ENCODE data around the gene MPPED1. TPM values are rescaled to one million over a fixed set of nuclear protein-coding genes. Genes with fewer than 3 reads are reported as not detected.

MPPED1 gene
- total RNA-seq, 1 experiment from 2014 or later = not detected

DNA sequence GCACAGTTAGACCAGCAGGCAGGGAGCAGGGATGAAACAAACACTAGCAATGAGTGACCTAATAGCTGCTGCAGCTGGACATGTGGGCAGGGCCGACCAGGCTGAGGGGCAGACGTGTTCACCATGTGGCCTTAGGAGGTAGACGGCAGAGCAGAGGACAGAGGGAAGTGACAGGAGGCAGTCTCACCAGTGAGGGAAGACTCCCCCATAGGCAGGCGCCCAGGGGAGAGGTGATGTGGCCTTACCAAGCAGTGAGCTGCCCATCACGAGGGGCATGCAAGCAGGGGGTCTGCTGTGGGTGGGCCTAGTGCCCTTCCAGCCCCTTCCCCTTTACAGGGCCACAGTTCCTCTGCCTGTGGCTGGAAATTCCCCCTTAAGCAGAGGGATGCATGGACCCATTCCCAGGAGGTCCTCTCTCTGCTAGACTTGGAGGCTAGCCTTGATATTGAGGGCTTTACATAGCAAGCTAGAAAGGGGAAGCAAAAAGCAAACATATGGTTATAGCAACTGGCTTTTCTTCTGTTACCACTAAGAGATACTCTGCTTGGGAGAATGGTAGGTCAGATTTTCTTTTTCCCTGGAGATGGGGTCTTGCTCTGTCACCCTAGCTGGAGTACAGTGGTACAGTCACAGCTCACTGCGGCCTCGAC is 67.6 kb downstream of the MPPED1 start:
- DNase-seq (ENCODE audit: low read depth) = no peak
- in situ Hi-C loops (cut with HindIII; ENCODE audit: low pct_unique_long_range_greater_than_20kb, low sequenced_read_pairs) = no loop called here

DNA sequence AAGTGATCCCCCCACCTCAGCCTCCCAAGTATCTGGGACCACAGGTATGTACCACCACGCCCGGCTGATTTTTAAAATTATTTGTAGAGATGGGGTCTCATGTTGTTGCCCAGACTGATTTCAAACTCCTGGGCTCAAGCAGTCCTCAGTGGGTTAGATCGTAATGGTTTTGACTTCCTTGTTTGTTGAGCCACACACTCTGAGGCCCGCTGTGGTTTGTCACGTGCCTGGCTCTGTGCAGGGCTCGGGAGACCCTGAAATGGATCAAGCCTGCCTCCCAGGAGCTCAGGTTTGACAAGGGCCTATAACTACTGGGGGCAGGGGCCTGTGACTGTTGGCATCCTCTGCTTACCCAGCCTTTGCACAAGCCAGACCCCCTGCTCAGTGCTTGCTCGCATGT is 68.1 kb downstream of the MPPED1 start:
- in situ Hi-C loops (cut with HindIII; ENCODE audit: low pct_unique_long_range_greater_than_20kb, low sequenced_read_pairs) = no loop called here
- no peak for DNase-seq (ENCODE audit: low read depth)

DNA sequence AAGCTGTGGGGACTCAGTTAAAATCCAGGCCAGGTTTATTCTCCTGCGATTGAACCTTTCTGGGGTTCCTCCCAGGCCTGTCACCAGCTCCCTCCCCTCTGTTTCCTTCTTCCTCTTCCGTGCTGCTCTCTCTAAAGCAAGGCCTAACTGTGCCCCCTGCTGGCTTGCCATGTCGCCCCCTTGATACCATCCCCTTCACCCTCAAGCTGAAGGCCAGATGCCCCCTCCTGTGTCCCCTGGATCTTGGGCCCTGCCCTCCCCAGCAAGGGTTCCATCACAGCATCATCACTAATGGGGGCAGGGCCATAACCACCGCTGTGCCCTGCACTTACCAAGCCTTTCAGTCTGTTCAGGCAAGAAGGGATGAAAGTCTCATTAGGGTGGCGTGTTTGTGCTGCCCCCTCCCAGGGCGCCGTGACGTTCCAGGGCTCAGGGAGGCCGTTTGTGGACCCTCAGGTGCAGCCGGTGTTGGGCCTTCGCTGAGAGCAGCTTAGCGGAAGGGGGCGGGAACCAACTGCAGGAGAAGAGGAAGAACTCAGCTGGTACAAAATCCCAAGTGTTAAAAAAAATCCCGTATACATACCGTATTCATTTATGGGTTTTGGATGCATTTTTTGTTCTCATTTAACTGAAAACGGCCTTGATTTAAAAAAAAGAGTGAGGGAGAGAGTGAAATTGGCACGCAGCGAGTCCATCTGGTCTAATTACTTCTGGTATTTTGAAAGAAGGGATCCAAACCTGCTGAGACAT is 69.9 kb downstream of the MPPED1 start:
- in situ Hi-C loops (cut with HindIII; ENCODE audit: low pct_unique_long_range_greater_than_20kb, low sequenced_read_pairs) = no loop called here
- no peak for DNase-seq (ENCODE audit: low read depth)

DNA sequence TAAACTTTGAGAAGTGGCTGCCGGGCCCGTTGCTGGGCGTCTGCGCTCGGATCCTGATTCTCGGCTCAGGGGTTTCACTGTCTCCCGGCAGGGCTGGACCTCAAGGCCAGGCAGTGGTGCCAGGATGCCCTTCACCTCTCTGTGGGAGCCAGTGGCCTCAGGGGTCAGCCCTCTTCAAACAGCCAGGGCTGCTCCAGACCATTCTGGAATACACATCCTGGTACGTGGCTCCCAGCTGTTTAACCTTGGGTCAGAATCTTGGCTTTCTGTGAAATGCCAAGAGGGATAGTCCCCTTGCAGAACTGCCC is 70.5 kb downstream of the MPPED1 start:
- DNase-seq (ENCODE audit: low read depth) = no peak
- in situ Hi-C loops (cut with HindIII; ENCODE audit: low pct_unique_long_range_greater_than_20kb, low sequenced_read_pairs) = no loop called here

DNA sequence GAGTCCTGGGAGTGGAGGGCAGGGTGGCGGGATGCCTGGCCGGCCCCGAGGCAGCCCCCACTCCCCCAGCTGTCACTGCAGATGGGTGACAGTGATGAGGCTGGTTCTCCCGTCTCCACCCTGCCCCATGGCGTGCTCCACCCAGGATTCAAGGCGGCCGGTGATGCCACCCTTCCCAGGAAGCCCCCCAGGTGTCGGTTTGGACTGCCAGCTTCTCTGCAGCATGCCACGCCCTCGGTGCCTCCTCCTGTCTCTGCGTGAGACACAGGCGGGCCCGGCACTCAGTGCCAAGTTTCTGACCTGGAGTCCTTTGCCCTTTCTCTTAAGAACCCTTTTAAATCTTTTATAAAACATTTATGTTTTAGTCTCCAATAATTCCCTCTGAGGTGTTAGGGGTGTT is 71.5 kb downstream of the MPPED1 start:
- in situ Hi-C loops (cut with HindIII; ENCODE audit: low pct_unique_long_range_greater_than_20kb, low sequenced_read_pairs) = no loop called here
- DNase-seq (ENCODE audit: low read depth) = no peak

GRCh38 chr22:43483669-43484068 is 71.9 kb downstream of the MPPED1 start:
- no peak for DNase-seq (ENCODE audit: low read depth)
- in situ Hi-C loops (cut with HindIII; ENCODE audit: low pct_unique_long_range_greater_than_20kb, low sequenced_read_pairs) = no loop called here

- in situ Hi-C loops (cut with HindIII; ENCODE audit: low pct_unique_long_range_greater_than_20kb, low sequenced_read_pairs) = no loop called here
- DNase-seq (ENCODE audit: low read depth) = no peak
Observed at GRCh38 chr22:43484227-43484626, 72.4 kb downstream of the MPPED1 start.

GRCh38 chr22:43485502-43486089 is 73.8 kb downstream of the MPPED1 start:
- no peak for DNase-seq (ENCODE audit: low read depth)
- in situ Hi-C loops (cut with HindIII; ENCODE audit: low pct_unique_long_range_greater_than_20kb, low sequenced_read_pairs) = no loop called here

DNA sequence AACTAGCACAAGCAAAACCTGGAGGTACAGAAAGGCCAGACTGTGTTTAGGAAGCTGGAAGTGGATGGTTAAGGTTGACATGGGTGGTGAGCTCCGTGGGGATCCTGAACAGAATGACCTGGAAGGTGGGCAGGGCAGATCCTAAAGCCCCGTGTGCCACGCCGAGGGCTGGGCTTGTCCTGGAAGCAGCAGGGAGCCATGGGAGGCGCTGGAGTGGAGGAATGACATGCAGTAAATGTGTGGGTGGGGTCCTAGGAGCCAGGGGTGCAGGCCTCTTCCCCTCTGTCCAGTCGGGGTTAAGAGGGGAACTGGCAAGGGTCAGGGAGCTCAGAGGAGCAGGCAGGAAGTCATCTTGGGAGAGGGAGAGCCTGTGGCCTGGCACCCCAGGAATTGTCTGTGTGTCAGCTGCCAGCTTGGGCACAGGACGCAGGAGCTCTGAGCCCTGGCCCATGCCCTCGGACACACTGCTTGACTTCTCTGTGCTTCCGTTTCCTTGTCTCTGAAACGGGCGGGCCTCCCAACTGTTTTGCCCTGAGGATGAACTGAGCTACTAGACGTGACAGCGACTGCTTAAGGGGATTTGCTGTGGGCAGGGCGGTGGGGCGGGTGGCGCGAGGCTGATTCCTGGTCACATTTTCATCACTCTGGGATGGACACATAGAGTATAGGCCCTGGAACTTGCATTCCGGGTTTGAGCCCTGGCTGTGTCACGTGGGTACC is 75.7 kb downstream of the MPPED1 start:
- in situ Hi-C loops (cut with HindIII; ENCODE audit: low pct_unique_long_range_greater_than_20kb, low sequenced_read_pairs) = no loop called here
- no peak for DNase-seq (ENCODE audit: low read depth)

DNA sequence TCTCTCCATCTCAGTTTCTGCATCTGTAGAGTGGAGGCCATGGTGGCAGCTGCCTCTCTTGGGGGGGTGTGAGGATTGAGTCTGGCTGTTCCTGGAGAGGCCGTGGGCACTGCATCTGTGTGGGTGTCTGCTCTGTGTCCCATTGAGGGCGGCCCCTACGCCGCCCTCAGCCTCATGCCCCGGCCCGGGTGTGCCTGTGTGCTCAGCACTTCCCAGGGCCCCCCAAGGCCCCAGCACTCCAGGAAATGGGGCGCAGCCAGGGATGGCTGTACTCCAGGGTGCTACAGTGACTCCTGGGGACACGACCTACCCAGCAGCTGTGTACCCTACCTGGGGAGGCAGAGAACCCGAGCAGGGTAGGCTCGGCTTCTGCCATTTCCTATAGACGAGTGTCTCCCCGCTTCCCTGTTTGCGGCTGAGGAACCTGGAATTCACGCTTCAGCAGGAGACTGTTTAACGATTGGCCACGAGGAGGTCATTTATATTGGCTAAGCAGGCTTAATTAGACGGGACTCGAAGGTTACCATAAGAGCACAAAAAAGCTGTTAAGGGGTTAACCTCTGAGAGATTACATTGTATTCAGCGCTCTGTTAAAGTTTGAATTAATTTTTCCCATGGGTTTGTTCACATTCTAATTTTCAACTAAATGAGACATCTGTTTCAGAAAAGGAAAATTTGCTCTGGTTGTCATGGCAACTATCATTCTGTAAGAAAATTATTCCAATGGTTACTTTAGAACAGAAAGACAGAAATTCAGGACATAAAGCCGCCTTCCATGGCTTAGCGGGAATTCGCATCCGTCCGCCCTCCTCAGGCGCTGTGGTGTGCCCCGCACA is 76.4 kb downstream of the MPPED1 start:
- in situ Hi-C loops (cut with HindIII; ENCODE audit: low pct_unique_long_range_greater_than_20kb, low sequenced_read_pairs) = no loop called here
- no peak for DNase-seq (ENCODE audit: low read depth)

DNA sequence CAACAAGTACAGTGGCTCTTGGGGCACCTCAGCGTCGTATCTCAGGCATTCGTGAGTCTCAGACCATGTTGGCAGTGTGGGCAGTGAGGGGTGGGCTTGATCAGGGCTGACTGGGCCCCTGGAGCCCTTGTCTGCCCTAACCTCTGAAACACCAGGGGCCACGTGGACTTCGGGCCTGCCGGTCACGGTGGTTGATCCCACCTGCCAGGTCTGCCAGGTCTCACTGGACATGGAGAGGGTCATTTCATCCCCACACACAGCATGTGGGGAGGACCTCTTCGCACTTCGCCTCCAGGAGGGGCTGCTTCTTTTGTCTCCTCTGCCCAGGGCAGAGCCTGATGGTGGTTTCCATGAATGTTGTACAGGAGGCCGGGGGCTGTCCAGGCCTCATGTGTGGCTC is 77.1 kb downstream of the MPPED1 start:
- no peak for DNase-seq (ENCODE audit: low read depth)
- in situ Hi-C loops (cut with HindIII; ENCODE audit: low pct_unique_long_range_greater_than_20kb, low sequenced_read_pairs) = no loop called here

DNA sequence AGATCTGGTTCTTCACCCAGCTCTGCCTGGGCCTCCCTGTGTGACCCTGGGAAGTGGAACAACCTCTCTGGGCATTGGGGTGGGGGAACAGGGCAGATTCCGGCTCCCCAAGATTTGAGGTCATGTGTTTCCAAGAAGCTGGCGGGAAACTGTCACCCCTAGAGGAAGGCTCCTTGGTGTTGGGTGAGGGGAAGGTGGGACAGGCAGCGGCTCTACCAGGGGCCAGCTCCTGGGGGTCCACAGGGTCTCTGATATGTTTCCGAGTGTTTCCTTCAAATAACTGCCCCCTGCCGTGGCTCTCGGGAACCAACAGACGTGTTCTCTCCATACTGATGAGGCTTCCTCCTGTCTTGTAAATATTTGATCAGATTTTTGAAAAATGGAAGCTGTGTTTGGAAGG is 78.5 kb downstream of the MPPED1 start:
- in situ Hi-C loops (cut with HindIII; ENCODE audit: low pct_unique_long_range_greater_than_20kb, low sequenced_read_pairs) = no loop called here
- DNase-seq (ENCODE audit: low read depth) = no peak

- in situ Hi-C loops (cut with HindIII; ENCODE audit: low pct_unique_long_range_greater_than_20kb, low sequenced_read_pairs) = no loop called here
- DNase-seq (ENCODE audit: low read depth) = no peak
Observed at GRCh38 chr22:43491177-43491576, 79.4 kb downstream of the MPPED1 start.

- in situ Hi-C loops (cut with HindIII; ENCODE audit: low pct_unique_long_range_greater_than_20kb, low sequenced_read_pairs) = no loop called here
Observed at GRCh38 chr22:43491737-43492136, 79.9 kb downstream of the MPPED1 start.

DNA sequence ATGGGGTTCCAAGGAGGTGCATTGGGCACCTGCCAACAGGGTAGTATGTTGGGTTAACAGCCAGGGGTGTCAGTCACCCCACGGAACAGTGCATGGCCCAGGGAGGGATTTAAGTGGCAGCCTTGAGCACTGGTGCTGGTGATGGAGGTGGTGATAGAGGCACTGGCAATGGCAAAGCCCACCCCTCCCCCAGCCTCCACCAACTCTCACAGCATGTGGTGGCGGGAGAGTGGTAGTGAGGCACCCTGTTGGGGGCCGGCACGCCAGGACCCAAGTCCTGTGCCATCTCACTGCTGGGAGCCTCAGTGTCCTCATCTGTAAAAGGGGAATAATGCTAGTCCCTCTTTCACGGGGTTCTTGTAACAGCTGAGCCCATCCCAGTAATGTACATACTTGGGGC is 81.5 kb downstream of the MPPED1 start:
- in situ Hi-C loops (cut with HindIII; ENCODE audit: low pct_unique_long_range_greater_than_20kb, low sequenced_read_pairs) = no loop called here
- DNase-seq (ENCODE audit: low read depth) = no peak

More at GRCh38 chr22:43491737-43492136, 79.9 kb downstream of the MPPED1 start:
- no peak for DNase-seq (ENCODE audit: low read depth)

DNA sequence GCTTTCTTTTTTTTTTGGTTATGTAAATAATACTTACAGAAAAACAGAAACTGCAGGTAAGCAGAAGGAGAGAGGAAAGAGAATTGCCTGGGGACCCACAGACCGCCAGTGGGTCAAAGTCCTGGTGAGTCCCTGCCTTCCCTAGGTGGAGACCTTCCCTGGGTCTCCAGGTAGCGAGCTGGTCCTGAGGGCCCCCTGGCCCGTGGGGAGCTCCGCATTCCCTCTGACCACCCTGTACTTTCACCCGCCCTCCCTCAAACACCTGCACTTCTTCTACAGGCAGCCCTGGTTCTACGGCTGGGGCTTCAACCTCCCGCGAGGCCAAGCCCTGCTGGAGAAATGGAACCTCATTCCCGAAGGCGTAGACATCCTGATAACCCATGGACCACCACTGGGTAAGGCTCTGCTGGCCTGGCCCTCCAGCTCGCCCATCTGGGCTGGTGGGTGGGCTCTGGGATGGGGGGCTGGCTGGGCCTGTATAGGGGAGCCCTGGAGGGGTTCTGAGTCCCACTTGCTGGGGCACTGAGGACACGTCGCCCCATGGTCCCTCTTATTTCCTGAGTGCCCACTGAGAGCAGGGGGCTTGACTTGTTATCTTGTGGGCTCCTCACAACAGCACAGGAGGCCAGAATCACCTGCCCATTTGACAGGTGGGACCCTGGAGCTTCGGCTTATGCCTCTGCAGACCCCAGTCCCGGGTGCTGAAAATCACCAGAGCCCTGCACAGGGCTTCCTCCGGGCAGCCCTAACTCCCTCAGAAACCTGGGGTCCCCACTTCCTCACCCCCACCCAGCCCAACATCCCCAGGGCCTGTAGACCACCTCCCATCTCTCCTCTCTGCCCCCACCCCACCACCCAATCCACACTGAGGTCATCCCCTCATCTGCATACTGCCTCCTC is 86.4 kb downstream of the MPPED1 start:
- in situ Hi-C loops (cut with HindIII; ENCODE audit: low pct_unique_long_range_greater_than_20kb, low sequenced_read_pairs) = no loop called here
- DNase-seq (ENCODE audit: low read depth) = no peak

- in situ Hi-C loops (cut with HindIII; ENCODE audit: low pct_unique_long_range_greater_than_20kb, low sequenced_read_pairs) = no loop called here
- no peak for DNase-seq (ENCODE audit: low read depth)
Observed at GRCh38 chr22:43498856-43499253, 87.0 kb downstream of the MPPED1 start.

Measured in Caki2 (cell line).